HepG2 (cell line): ENCODE results near the gene FAM162A. TPM values are rescaled to one million over a fixed set of nuclear protein-coding genes. Genes with fewer than 3 reads are reported as not detected.
A peak's percentile ranks its signal among the peaks of the same experiment; 100 is the strongest.

Experiments used
- CHD2 ChIP-seq: IDR thresholded peaks from 2 replicates; pipeline ENCODE4 v1.6.1; 2011; ENCODE audit warnings: low read depth, low read length, improper control_type of control experiment
- EZH2 ChIP-seq: conservative IDR thresholded peaks from 2 replicates; pipeline ENCODE4 v1.6.1; 2012; ENCODE audit warnings: mild to moderate bottlenecking, low read depth, low read length, moderate library complexity
- GFI1 ChIP-seq: sonication (generic); formaldehyde crosslinking; IDR thresholded peaks from 2 replicates; pipeline ENCODE4 v1.5.0; 2020; ENCODE audit warnings: missing genetic modification reagents, mild to moderate bottlenecking, borderline replicate concordance
- GTF3A ChIP-seq: sonication (generic); formaldehyde crosslinking; conservative IDR thresholded peaks from 2 replicates; pipeline ENCODE4 v1.4.0; 2020; ENCODE audit warnings: mild to moderate bottlenecking, missing genetic modification reagents
- JUN ChIP-seq: sonication (generic); formaldehyde crosslinking; IDR thresholded peaks from 2 replicates; pipeline ENCODE4 v1.4.0; 2020; ENCODE audit warnings: mild to moderate bottlenecking, missing genetic modification reagents
- JUND ChIP-seq: sonication (generic); formaldehyde crosslinking; IDR thresholded peaks from 2 replicates; pipeline ENCODE4 v1.8.0; 2022; ENCODE audit warnings: mild to moderate bottlenecking, missing genetic modification reagents
- KDM4B ChIP-seq: sonication (generic); formaldehyde crosslinking; IDR thresholded peaks from 2 replicates; pipeline ENCODE4 v1.4.0; 2020; ENCODE audit warnings: missing genetic modification reagents
- MEIS2 ChIP-seq: sonication (generic); formaldehyde crosslinking; IDR thresholded peaks from 2 replicates; pipeline ENCODE4 v1.9.0; 2021; ENCODE audit warnings: mild to moderate bottlenecking, missing genetic modification reagents
- PHF20 ChIP-seq: sonication (generic); formaldehyde crosslinking; IDR thresholded peaks from 2 replicates; pipeline ENCODE4 v1.5.0; 2020; ENCODE audit warnings: mild to moderate bottlenecking, missing genetic modification reagents
- TP53 ChIP-seq: sonication (generic); formaldehyde crosslinking; conservative IDR thresholded peaks from 2 replicates; pipeline ENCODE4 v1.4.0; 2020; ENCODE audit warnings: missing genetic modification reagents
- ZFAT ChIP-seq: sonication (generic); formaldehyde crosslinking; conservative IDR thresholded peaks from 2 replicates; pipeline ENCODE4 v1.8.1; 2023; ENCODE audit warnings: missing genetic modification reagents, inconsistent platforms
- ZNF124 ChIP-seq: sonication (generic); formaldehyde crosslinking; IDR thresholded peaks from 2 replicates; pipeline ENCODE4 v1.4.0; 2020; ENCODE audit warnings: missing genetic modification reagents
- ZNF235 ChIP-seq: sonication (generic); formaldehyde crosslinking; IDR thresholded peaks from 2 replicates; pipeline ENCODE4 v1.8.1; 2023; ENCODE audit warnings: mild to moderate bottlenecking, missing genetic modification reagents, borderline replicate concordance
- ZNF292 ChIP-seq: sonication (generic); formaldehyde crosslinking; IDR thresholded peaks from 2 replicates; pipeline ENCODE4 v1.8.1; 2022; ENCODE audit warnings: mild to moderate bottlenecking, low read depth, missing genetic modification reagents, borderline replicate concordance
- ZNF558 ChIP-seq: sonication (generic); formaldehyde crosslinking; IDR thresholded peaks from 2 replicates; pipeline ENCODE4 v1.9.0; 2022; ENCODE audit warnings: mild to moderate bottlenecking, missing genetic modification reagents, borderline replicate concordance
- ZNF660 ChIP-seq: sonication (generic); formaldehyde crosslinking; IDR thresholded peaks from 2 replicates; pipeline ENCODE4 v1.5.1; 2020; ENCODE audit warnings: mild to moderate bottlenecking, low read depth, missing genetic modification reagents, borderline replicate concordance
- ZNF678 ChIP-seq: sonication (generic); formaldehyde crosslinking; IDR thresholded peaks from 2 replicates; pipeline ENCODE4 v1.4.0; 2020; ENCODE audit warnings: mild to moderate bottlenecking, missing genetic modification reagents
- ZNF724P ChIP-seq: sonication (generic); formaldehyde crosslinking; IDR thresholded peaks from 2 replicates; pipeline ENCODE4 v1.8.0; 2022; ENCODE audit warnings: missing genetic modification reagents, borderline replicate concordance
- ZNF780A ChIP-seq: sonication (generic); formaldehyde crosslinking; IDR thresholded peaks from 2 replicates; pipeline ENCODE4 v1.8.0; 2022; ENCODE audit warnings: mild to moderate bottlenecking, missing genetic modification reagents, moderate library complexity
- ZSCAN31 ChIP-seq: sonication (generic); formaldehyde crosslinking; IDR thresholded peaks from 2 replicates; pipeline ENCODE4 v1.5.0; 2020; ENCODE audit warnings: low read depth, mild to moderate bottlenecking, missing genetic modification reagents
- polyA plus RNA-seq, 8 experiments: library from polyadenylated mRNA; depleted of rRNA in 3 of 8; stranded (reverse) in 7 of 8; unstranded in 1 of 8; fragments of >200 nt; fragmentation: Illumina TruSeq in 4 of 8; extraction: Trizol in 4 of 8; gene quantifications; 2 replicates each; pipeline versions ENCODE4 v1.2.1 to v1.2.3, GENCODE V29; 2011 to 2016; ENCODE audit warnings: low read depth in 4 of 8, missing spikeins in 1 of 8, mixed read lengths in 1 of 8; ENCODE audit not compliant: insufficient read depth in 1 of 8
- total RNA-seq, 5 experiments: library from RNA; depleted of rRNA; stranded (reverse); fragments of >200 nt; fragmentation: Illumina TruSeq; extraction: Trizol; gene quantifications; 2 replicates each; pipeline ENCODE4 v1.2.3, GENCODE V29; 2016; ENCODE audit warnings: low read depth in 1 of 5
- TF ChIP-seq, protein P1 (sequence below): sonication (generic); formaldehyde crosslinking; IDR thresholded peaks from 2 replicates; pipeline ENCODE4 v1.4.0; 2020; ENCODE audit warnings: mild to moderate bottlenecking, missing genetic modification reagents, borderline replicate concordance
- TF ChIP-seq, protein P2 (sequence below): sonication (generic); formaldehyde crosslinking; IDR thresholded peaks from 2 replicates; pipeline ENCODE4 v1.4.0; 2020; ENCODE audit warnings: mild to moderate bottlenecking, missing genetic modification reagents, borderline replicate concordance
- TF ChIP-seq, protein P3 (sequence below): sonication (generic); formaldehyde crosslinking; IDR thresholded peaks from 2 replicates; pipeline ENCODE4 v1.4.0; 2020; ENCODE audit warnings: low read depth, mild to moderate bottlenecking, missing genetic modification reagents

FAM162A gene
- total and polyA plus RNA-seq, 2 of the 13 experiments (the other 11 are each of a cell fraction or from before 2014, with no cell fraction given), result 115 to 155 TPM

DNA sequence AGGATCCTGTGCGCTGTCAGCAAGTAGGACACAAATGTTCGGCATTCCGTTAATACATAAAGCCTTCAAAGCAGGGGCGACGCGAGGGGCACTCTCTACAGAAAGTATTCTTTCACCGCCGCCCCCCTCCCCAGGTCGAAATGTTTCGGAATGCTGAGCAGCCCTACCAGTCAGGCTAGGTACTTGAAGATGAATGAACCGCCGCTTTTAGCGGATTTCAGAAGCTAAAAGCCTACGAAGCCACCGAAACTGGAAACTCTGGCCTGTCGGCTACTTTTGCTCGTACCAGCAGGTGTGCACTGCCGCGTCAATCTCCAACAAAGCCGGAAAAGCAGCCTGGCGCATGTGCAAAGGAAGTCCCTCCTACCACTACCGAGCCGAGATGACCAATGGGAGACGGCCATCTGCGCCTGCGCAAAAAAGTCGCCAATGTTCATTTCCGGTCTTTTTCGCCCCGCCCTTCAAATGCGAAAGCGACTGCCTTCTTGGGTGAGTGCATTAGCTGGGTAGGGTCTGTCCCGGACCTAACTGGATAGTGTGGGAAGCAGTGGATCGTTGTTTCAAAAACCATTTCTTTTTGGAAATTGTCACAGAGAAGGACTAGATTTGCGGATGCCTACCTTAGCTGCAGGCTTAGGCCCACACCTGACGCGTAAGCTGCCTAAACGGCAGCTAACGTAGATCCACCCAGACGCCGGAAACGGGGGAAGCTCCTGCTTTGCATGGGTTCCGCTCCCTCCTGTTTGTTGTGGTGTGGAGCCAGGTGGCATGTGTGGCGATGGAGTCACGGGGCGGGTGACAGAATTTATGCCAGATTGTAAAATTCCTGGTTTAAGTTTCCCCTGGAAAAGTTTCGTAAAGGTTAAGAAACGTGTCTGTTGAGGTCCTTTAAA is 32.0 kb downstream of the FAM162A start, which contains the start of gene WDR5B (continued):
- no peak for TF ChIP-seq ZNF558 (CRISPR knock-in tag)
- 0 out of 2 replicates have a peak, but pooled peaks have one; percentile 35 for TF ChIP-seq KDM4B (CRISPR knock-in tag)
- no peak for TF ChIP-seq ZNF678 (CRISPR knock-in tag)
- TF ChIP-seq, protein P1, sequence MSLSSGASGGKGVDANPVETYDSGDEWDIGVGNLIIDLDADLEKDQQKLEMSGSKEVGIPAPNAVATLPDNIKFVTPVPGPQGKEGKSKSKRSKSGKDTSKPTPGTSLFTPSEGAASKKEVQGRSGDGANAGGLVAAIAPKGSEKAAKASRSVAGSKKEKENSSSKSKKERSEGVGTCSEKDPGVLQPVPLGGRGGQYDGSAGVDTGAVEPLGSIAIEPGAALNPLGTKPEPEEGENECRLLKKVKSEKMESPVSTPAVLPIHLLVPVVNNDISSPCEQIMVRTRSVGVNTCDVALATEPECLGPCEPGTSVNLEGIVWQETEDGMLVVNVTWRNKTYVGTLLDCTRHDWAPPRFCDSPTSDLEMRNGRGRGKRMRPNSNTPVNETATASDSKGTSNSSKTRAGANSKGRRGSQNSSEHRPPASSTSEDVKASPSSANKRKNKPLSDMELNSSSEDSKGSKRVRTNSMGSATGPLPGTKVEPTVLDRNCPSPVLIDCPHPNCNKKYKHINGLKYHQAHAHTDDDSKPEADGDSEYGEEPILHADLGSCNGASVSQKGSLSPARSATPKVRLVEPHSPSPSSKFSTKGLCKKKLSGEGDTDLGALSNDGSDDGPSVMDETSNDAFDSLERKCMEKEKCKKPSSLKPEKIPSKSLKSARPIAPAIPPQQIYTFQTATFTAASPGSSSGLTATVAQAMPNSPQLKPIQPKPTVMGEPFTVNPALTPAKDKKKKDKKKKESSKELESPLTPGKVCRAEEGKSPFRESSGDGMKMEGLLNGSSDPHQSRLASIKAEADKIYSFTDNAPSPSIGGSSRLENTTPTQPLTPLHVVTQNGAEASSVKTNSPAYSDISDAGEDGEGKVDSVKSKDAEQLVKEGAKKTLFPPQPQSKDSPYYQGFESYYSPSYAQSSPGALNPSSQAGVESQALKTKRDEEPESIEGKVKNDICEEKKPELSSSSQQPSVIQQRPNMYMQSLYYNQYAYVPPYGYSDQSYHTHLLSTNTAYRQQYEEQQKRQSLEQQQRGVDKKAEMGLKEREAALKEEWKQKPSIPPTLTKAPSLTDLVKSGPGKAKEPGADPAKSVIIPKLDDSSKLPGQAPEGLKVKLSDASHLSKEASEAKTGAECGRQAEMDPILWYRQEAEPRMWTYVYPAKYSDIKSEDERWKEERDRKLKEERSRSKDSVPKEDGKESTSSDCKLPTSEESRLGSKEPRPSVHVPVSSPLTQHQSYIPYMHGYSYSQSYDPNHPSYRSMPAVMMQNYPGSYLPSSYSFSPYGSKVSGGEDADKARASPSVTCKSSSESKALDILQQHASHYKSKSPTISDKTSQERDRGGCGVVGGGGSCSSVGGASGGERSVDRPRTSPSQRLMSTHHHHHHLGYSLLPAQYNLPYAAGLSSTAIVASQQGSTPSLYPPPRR (CRISPR knock-in tag), result no peak
- 0 out of 2 replicates have a peak, but pooled peaks have one; percentile 87 for TF ChIP-seq ZNF124 (CRISPR knock-in tag)
- peak; percentile 80 for TF ChIP-seq ZSCAN31 (CRISPR knock-in tag)
- TF ChIP-seq ZNF292 (CRISPR knock-in tag), result no peak
- no peak for TF ChIP-seq JUND (CRISPR knock-in tag)
- peak; percentile 22; the same call in 1 of the 2 replicates for TF ChIP-seq MEIS2 (CRISPR knock-in tag)
- 0 out of 2 replicates have a peak, but pooled peaks have one; percentile 26 for TF ChIP-seq ZFAT (CRISPR knock-in tag)
- TF ChIP-seq, protein P2, sequence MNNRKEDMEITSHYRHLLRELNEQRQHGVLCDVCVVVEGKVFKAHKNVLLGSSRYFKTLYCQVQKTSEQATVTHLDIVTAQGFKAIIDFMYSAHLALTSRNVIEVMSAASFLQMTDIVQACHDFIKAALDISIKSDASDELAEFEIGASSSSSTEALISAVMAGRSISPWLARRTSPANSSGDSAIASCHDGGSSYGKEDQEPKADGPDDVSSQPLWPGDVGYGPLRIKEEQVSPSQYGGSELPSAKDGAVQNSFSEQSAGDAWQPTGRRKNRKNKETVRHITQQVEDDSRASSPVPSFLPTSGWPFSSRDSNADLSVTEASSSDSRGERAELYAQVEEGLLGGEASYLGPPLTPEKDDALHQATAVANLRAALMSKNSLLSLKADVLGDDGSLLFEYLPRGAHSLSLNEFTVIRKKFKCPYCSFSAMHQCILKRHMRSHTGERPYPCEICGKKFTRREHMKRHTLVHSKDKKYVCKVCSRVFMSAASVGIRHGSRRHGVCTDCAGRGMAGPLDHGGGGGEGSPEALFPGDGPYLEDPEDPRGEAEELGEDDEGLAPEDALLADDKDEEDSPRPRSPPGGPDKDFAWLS (CRISPR knock-in tag), result no peak
- no peak for TF ChIP-seq JUN (CRISPR knock-in tag)
- TF ChIP-seq ZNF660 (CRISPR knock-in tag), result no peak
- TF ChIP-seq PHF20 (CRISPR knock-in tag), result peak; percentile 91
- 0 out of 2 replicates have a peak, but pooled peaks have one; percentile 39 for TF ChIP-seq GFI1 (CRISPR knock-in tag)
- no peak for TF ChIP-seq ZNF780A (CRISPR knock-in tag)
- TF ChIP-seq EZH2, result no peak
- TF ChIP-seq ZNF724P (CRISPR knock-in tag), result no peak
- no peak for TF ChIP-seq ZNF235
- TF ChIP-seq CHD2, result no peak
- TF ChIP-seq TP53 (CRISPR knock-in tag), result peak; percentile 57; the same call in 1 of the 2 replicates
- TF ChIP-seq GTF3A (CRISPR knock-in tag), result no peak
- TF ChIP-seq, protein P3, sequence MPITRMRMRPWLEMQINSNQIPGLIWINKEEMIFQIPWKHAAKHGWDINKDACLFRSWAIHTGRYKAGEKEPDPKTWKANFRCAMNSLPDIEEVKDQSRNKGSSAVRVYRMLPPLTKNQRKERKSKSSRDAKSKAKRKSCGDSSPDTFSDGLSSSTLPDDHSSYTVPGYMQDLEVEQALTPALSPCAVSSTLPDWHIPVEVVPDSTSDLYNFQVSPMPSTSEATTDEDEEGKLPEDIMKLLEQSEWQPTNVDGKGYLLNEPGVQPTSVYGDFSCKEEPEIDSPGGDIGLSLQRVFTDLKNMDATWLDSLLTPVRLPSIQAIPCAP (CRISPR knock-in tag), result no peak
